Measurements from ENCODE around the gene IDH3G.

- TF ChIP-seq, protein P1, sequence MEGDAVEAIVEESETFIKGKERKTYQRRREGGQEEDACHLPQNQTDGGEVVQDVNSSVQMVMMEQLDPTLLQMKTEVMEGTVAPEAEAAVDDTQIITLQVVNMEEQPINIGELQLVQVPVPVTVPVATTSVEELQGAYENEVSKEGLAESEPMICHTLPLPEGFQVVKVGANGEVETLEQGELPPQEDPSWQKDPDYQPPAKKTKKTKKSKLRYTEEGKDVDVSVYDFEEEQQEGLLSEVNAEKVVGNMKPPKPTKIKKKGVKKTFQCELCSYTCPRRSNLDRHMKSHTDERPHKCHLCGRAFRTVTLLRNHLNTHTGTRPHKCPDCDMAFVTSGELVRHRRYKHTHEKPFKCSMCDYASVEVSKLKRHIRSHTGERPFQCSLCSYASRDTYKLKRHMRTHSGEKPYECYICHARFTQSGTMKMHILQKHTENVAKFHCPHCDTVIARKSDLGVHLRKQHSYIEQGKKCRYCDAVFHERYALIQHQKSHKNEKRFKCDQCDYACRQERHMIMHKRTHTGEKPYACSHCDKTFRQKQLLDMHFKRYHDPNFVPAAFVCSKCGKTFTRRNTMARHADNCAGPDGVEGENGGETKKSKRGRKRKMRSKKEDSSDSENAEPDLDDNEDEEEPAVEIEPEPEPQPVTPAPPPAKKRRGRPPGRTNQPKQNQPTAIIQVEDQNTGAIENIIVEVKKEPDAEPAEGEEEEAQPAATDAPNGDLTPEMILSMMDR (IDR thresholded peaks at IDR 0.05; ENCODE audit: control extremely low read depth in 1 of 3, insufficient read depth in 1 of 3, low read depth in 1 of 3, low read length in 3 of 3), result no peak
- TF ChIP-seq EZH2 (IDR thresholded peaks at IDR 0.05; ENCODE audit: low read depth, low read length, severe bottlenecking), result no peak
- no peak for TF ChIP-seq POLR2AphosphoS5 (IDR thresholded peaks at IDR 0.05; ENCODE audit: low read depth, low read length)
- TF ChIP-seq TEAD4 (IDR thresholded peaks at IDR 0.05; ENCODE audit: low read depth, low read length), result no peak
- TF ChIP-seq EGR1 (IDR thresholded peaks at IDR 0.05; ENCODE audit: borderline replicate concordance, low read depth, low read length), result no peak
- no peak for TF ChIP-seq CHD2 (IDR thresholded peaks at IDR 0.05; ENCODE audit: low read length)
- no peak for TF ChIP-seq EP300 (IDR thresholded peaks at IDR 0.05; ENCODE audit: borderline replicate concordance in 1 of 2, low read depth in 2 of 2, low read length in 2 of 2)
- no peak for TF ChIP-seq SP1 (IDR thresholded peaks at IDR 0.05; ENCODE audit: low read depth, low read length)
- no peak for TF ChIP-seq ZNF274 (IDR thresholded peaks at IDR 0.05; ENCODE audit: borderline replicate concordance, extremely low read depth, low read length)
- no peak for TF ChIP-seq NRF1 (IDR thresholded peaks at IDR 0.05; ENCODE audit: low read depth, low read length)
- TF ChIP-seq RAD21 (IDR thresholded peaks at IDR 0.05 in 1 of 2, conservative IDR thresholded peaks at IDR 0.05 in 1 of 2; ENCODE audit: low read depth in 2 of 2, low read length in 2 of 2), result no peak
- TF ChIP-seq JUND (IDR thresholded peaks at IDR 0.05; ENCODE audit: low read length), result no peak
- no peak for TF ChIP-seq RFX5 (IDR thresholded peaks at IDR 0.05; ENCODE audit: borderline replicate concordance, low read depth, low read length)
Measured at GRCh38 chrX:153812220-153812619, 18.0 kb upstream of the IDH3G start.

Data from H1 (cell line).